Activated naive CD4-positive, alpha-beta T cell treated with anti-CD3 and anti-CD28 coated beads, Interleukin-2, amount 50 U/mL, for 24 hours (primary cell): Measurements from ENCODE around the gene COG1.
"Not testable (repeated sequence)": the region's sequence is repeated elsewhere in the genome, so short reads cannot be mapped to it uniquely, and the experiment has no call there.

Experiments
- H3K27ac Mint-ChIP-seq: one replicate; pipeline ENCODE4 v1.8.0; 2021; ENCODE audit warnings: mild to moderate bottlenecking, mixed read lengths
- H3K27me3 Mint-ChIP-seq: one replicate; pipeline ENCODE4 v1.8.0; 2021; ENCODE audit warnings: mixed read lengths
- H3K36me3 Mint-ChIP-seq: one replicate; pipeline ENCODE4 v1.8.0; 2021; ENCODE audit warnings: mixed read lengths
- H3K4me1 Mint-ChIP-seq: one replicate; pipeline ENCODE4 v1.8.0; 2021; ENCODE audit warnings: mixed read lengths
- H3K4me3 Mint-ChIP-seq: one replicate; pipeline ENCODE4 v1.8.0; 2021; ENCODE audit warnings: mild to moderate bottlenecking, mixed read lengths
- H3K9me3 Mint-ChIP-seq: one replicate; pipeline ENCODE4 v1.8.0; 2021; ENCODE audit warnings: mixed read lengths

Gene COG1

GRCh38 chr17:73192894-73193701 is at the start of gene COG1:
Gene COG1 (plus strand): TSS chr17:73193055. CDS start chr17:73193070, 15 bp downstream.
- Mint-ChIP-seq H3K36me3 (peaks cover 10% of the 10 kb centered on the region), H3K4me3 (peak within 1 kb of the TSS; percentile 97), H3K27ac (peak within 1 kb of the TSS; percentile 96), H3K27me3 (no peaks in the 10 kb centered on the region), H3K9me3 (no peaks in the 10 kb centered on the region), H3K4me1 (peaks cover 43% of the 10 kb centered on the region)

GRCh38 chr17:73144209-73144608 is 48.6 kb upstream of the COG1 start:
- Mint-ChIP-seq H3K9me3 (peaks cover 10% of the 10 kb centered on the region), H3K4me1 (peaks cover 16% of the 10 kb centered on the region)
- H3K27ac Mint-ChIP-seq, H3K27me3 Mint-ChIP-seq, H3K36me3 Mint-ChIP-seq, H3K4me3 Mint-ChIP-seq: not testable (repeated sequence)

- Mint-ChIP-seq H3K27ac (no peak overlapping the region), H3K4me1 (peaks cover 16% of the 10 kb centered on the region), H3K36me3 (peaks cover 6% of the 10 kb centered on the region), H3K4me3 (no peak overlapping the region), H3K9me3 (peaks cover 10% of the 10 kb centered on the region), H3K27me3 (peaks cover 6% of the 10 kb centered on the region)
These were observed 47.2 kb upstream of the COG1 start for GRCh38 chr17:73145641-73146040.

GRCh38 chr17:73147791-73148190 is 45.1 kb upstream of the COG1 start:
- Mint-ChIP-seq H3K4me1 (peaks cover 19% of the 10 kb centered on the region), H3K9me3 (peaks cover 10% of the 10 kb centered on the region)
- H3K4me3 Mint-ChIP-seq, H3K27me3 Mint-ChIP-seq, H3K36me3 Mint-ChIP-seq, H3K27ac Mint-ChIP-seq: not testable (repeated sequence)

- Mint-ChIP-seq H3K4me1 (peaks cover 10% of the 10 kb centered on the region), H3K27me3 (peaks cover 10% of the 10 kb centered on the region), H3K36me3 (peaks cover 6% of the 10 kb centered on the region), H3K27ac (no peak overlapping the region), H3K4me3 (no peak overlapping the region), H3K9me3 (peaks cover 10% of the 10 kb centered on the region)
These were observed 44.1 kb upstream of the COG1 start for GRCh38 chr17:73148540-73149334.

- H3K4me1 Mint-ChIP-seq, H3K36me3 Mint-ChIP-seq, H3K27me3 Mint-ChIP-seq, H3K4me3 Mint-ChIP-seq, H3K9me3 Mint-ChIP-seq, H3K27ac Mint-ChIP-seq: not testable (repeated sequence)
These were observed 42.1 kb upstream of the COG1 start for GRCh38 chr17:73150622-73151300.

- Mint-ChIP-seq H3K36me3 (peaks cover 1% of the 10 kb centered on the region), H3K4me1 (peaks cover 10% of the 10 kb centered on the region), H3K4me3 (no peak overlapping the region), H3K27me3 (peaks cover 10% of the 10 kb centered on the region), H3K9me3 (no peaks in the 10 kb centered on the region), H3K27ac (peak overlapping the region; percentile 46)
These were observed 40.8 kb upstream of the COG1 start for GRCh38 chr17:73151916-73152632.

- Mint-ChIP-seq H3K27me3 (peaks cover 7% of the 10 kb centered on the region), H3K36me3 (no peaks in the 10 kb centered on the region), H3K4me1 (peaks cover 10% of the 10 kb centered on the region), H3K27ac (no peak overlapping the region), H3K9me3 (no peaks in the 10 kb centered on the region), H3K4me3 (no peak overlapping the region)
These were observed 37.3 kb upstream of the COG1 start for GRCh38 chr17:73155410-73156165.

GRCh38 chr17:73156166-73156840 is 36.6 kb upstream of the COG1 start:
- Mint-ChIP-seq H3K4me3 (no peak overlapping the region), H3K27ac (no peak overlapping the region), H3K9me3 (no peaks in the 10 kb centered on the region), H3K4me1 (peaks cover 10% of the 10 kb centered on the region), H3K27me3 (peaks cover 8% of the 10 kb centered on the region), H3K36me3 (no peaks in the 10 kb centered on the region)

- peaks cover 10% of the 10 kb centered on the region for H3K4me1 Mint-ChIP-seq
- H3K9me3 Mint-ChIP-seq, result no peaks in the 10 kb centered on the region
- no peak overlapping the region for H3K4me3 Mint-ChIP-seq
- H3K27ac Mint-ChIP-seq, result no peak overlapping the region
- H3K27me3 Mint-ChIP-seq, result peaks cover 6% of the 10 kb centered on the region
- no peaks in the 10 kb centered on the region for H3K36me3 Mint-ChIP-seq
These were observed 35.9 kb upstream of the COG1 start for GRCh38 chr17:73156887-73157520.

- Mint-ChIP-seq H3K4me1 (peaks cover 6% of the 10 kb centered on the region), H3K9me3 (no peaks in the 10 kb centered on the region), H3K36me3 (no peaks in the 10 kb centered on the region), H3K27ac (no peak overlapping the region), H3K27me3 (peaks cover 7% of the 10 kb centered on the region), H3K4me3 (no peak overlapping the region)
These were observed 35.3 kb upstream of the COG1 start for GRCh38 chr17:73157521-73157890.

- no peak overlapping the region for H3K27ac Mint-ChIP-seq
- peaks cover 4% of the 10 kb centered on the region for H3K4me1 Mint-ChIP-seq
- peaks cover 13% of the 10 kb centered on the region for H3K27me3 Mint-ChIP-seq
- no peaks in the 10 kb centered on the region for H3K9me3 Mint-ChIP-seq
- no peak overlapping the region for H3K4me3 Mint-ChIP-seq
- H3K36me3 Mint-ChIP-seq, result no peaks in the 10 kb centered on the region
These were observed 34.7 kb upstream of the COG1 start for GRCh38 chr17:73158133-73158532.

GRCh38 chr17:73160980-73161630 is 31.8 kb upstream of the COG1 start:
- peaks cover 16% of the 10 kb centered on the region for H3K4me1 Mint-ChIP-seq
- no peak overlapping the region for H3K27ac Mint-ChIP-seq
- H3K9me3 Mint-ChIP-seq, result no peaks in the 10 kb centered on the region
- H3K36me3 Mint-ChIP-seq, result no peaks in the 10 kb centered on the region
- H3K27me3 Mint-ChIP-seq, result peaks cover 31% of the 10 kb centered on the region
- no peak overlapping the region for H3K4me3 Mint-ChIP-seq
